BE2C (cell line): Measurements from ENCODE around the gene ALAS1.

Experiments used
- DNase-seq: peaks from one replicate; pipeline ENCODE4 v3.0.0-alpha.2; 2020
- H3K27me3 ChIP-seq: fragments of 250-450 bp; sonication (Bioruptor Pico); 2 replicates; pipeline ENCODE4 v1.5.1; 2020; ENCODE audit warnings: mild to moderate bottlenecking
- H3K36me3 ChIP-seq: fragments of 250-450 bp; sonication (Bioruptor Pico); 2 replicates; pipeline ENCODE4 v1.5.1; 2020; ENCODE audit warnings: mild to moderate bottlenecking
- H3K4me1 ChIP-seq: fragments of 250-450 bp; sonication (Bioruptor Pico); 2 replicates; pipeline ENCODE4 v1.5.1; 2020
- H3K4me3 ChIP-seq: 2 replicates; pipeline ENCODE4 v1.5.1; 2011; ENCODE audit warnings: low read depth, low read length
- H3K9me3 ChIP-seq: fragments of 250-450 bp; sonication (Bioruptor Pico); 2 replicates; pipeline ENCODE4 v1.5.1; 2020
- CTCF ChIP-seq: IDR thresholded peaks from 2 replicates; pipeline ENCODE4 v1.5.1; 2012; ENCODE audit warnings: mild to moderate bottlenecking, low read depth, low read length

Gene ALAS1

GRCh38 chr3:52237006-52237656 is 39.2 kb downstream of the ALAS1 start:
- Histone ChIP-seq H3K4me1 (peaks cover 7% of the 10 kb centered on the region), H3K4me3 (no peak overlapping the region), H3K9me3 (no peaks in the 10 kb centered on the region), H3K36me3 (no peaks in the 10 kb centered on the region), H3K27me3 (no peaks in the 10 kb centered on the region)
- TF ChIP-seq CTCF = no peak
- DNase-seq = no peak

GRCh38 chr3:52237657-52238172 is 39.8 kb downstream of the ALAS1 start:
- peak; percentile 43 for DNase-seq
- no peaks in the 10 kb centered on the region for H3K36me3 ChIP-seq
- TF ChIP-seq CTCF = no peak
- H3K4me3 ChIP-seq = peak overlapping the region; percentile 69; the same call in 1 of the 2 replicates
- no peaks in the 10 kb centered on the region for H3K27me3 ChIP-seq
- no peaks in the 10 kb centered on the region for H3K9me3 ChIP-seq
- peaks cover 7% of the 10 kb centered on the region for H3K4me1 ChIP-seq

- H3K4me1 ChIP-seq = peaks cover 7% of the 10 kb centered on the region
- no peak for TF ChIP-seq CTCF
- H3K4me3 ChIP-seq = peak overlapping the region; percentile 69
- H3K27me3 ChIP-seq = no peaks in the 10 kb centered on the region
- no peak for DNase-seq
- no peaks in the 10 kb centered on the region for H3K36me3 ChIP-seq
- H3K9me3 ChIP-seq = no peaks in the 10 kb centered on the region
These were observed 40.3 kb downstream of the ALAS1 start for GRCh38 chr3:52238193-52238760.

- H3K36me3 ChIP-seq = no peaks in the 10 kb centered on the region
- peaks cover 8% of the 10 kb centered on the region for H3K4me1 ChIP-seq
- peak within 1 kb of the TSS; percentile 69 for H3K4me3 ChIP-seq
- peak; percentile 19 for TF ChIP-seq CTCF
- peak; percentile 84 for DNase-seq
- H3K27me3 ChIP-seq = no peaks in the 10 kb centered on the region
- H3K9me3 ChIP-seq = no peaks in the 10 kb centered on the region
These were observed 41.1 kb downstream of the ALAS1 start, which contains the start of gene TWF2 for GRCh38 chr3:52238761-52239701. Gene TWF2, minus strand, starts transcription at chr3:52239158. Its CDS starts 142 bp downstream, at chr3:52239016.

- Histone ChIP-seq H3K36me3 (no peaks in the 10 kb centered on the region), H3K4me1 (peaks cover 15% of the 10 kb centered on the region), H3K9me3 (no peaks in the 10 kb centered on the region), H3K27me3 (no peaks in the 10 kb centered on the region), H3K4me3 (peak overlapping the region; percentile 69)
- no peak for TF ChIP-seq CTCF
- DNase-seq = peak; percentile 88
These were observed 42.3 kb downstream of the ALAS1 start for GRCh38 chr3:52240059-52240885.
